Subcutaneous adipose tissue (tissue), 4 donors: ENCODE results near the gene EEF2. TPM values are rescaled to one million over a fixed set of nuclear protein-coding genes. Genes with fewer than 3 reads are reported as not detected.

Experiments used
- total RNA-seq, 4 donors: library from RNA; depleted of rRNA; stranded (reverse); fragments of >200 nt; gene quantifications; one replicate each; pipeline ENCODE4 v1.1.0, GENCODE V29; 2016
- TF ChIP-seq, protein P1 (sequence below): fragments of 450-650 bp; IDR thresholded peaks from one replicate; pipeline ENCODE4 v1.5.1; 2016; ENCODE audit warnings: low read depth, mild to moderate bottlenecking, control low read depth, antibody characterized with exemption, moderate library complexity

Gene EEF2
- total RNA-seq, 4 donors from 2014 or later = 784 to 3,342 (median 1,545) TPM

DNA sequence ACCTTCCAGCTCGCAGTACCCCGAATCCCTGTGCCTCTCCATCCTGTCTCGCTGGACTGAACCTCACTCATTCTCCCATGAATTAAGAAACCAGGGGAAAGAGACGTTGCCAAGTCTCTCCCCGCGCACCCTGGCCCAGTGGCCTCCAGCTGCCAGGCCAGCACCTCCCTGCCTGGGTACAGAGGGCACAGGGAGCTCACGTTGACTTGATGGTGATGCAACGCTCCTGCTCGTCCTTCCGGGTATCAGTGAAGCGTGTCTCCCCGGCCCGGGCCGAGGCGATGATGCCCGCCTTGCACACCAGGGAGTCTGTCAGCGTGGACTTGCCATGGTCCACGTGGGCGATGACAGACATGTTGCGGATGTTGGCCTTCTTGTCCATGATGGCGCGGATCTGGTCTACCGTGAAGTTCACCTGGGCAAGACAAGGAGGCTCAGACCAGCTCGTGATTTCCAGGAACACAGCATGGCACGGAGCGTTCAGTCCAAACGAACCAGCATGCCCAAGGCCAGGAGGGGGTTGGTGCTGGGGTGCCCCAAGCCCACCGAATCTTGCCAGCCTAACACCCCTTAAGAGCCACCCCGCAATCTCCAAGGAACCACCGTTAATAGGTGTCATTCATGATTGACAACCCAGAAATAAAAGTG, 1.2 kb downstream of the EEF2 start:
- TF ChIP-seq, protein P1, sequence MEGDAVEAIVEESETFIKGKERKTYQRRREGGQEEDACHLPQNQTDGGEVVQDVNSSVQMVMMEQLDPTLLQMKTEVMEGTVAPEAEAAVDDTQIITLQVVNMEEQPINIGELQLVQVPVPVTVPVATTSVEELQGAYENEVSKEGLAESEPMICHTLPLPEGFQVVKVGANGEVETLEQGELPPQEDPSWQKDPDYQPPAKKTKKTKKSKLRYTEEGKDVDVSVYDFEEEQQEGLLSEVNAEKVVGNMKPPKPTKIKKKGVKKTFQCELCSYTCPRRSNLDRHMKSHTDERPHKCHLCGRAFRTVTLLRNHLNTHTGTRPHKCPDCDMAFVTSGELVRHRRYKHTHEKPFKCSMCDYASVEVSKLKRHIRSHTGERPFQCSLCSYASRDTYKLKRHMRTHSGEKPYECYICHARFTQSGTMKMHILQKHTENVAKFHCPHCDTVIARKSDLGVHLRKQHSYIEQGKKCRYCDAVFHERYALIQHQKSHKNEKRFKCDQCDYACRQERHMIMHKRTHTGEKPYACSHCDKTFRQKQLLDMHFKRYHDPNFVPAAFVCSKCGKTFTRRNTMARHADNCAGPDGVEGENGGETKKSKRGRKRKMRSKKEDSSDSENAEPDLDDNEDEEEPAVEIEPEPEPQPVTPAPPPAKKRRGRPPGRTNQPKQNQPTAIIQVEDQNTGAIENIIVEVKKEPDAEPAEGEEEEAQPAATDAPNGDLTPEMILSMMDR = no peak

DNA sequence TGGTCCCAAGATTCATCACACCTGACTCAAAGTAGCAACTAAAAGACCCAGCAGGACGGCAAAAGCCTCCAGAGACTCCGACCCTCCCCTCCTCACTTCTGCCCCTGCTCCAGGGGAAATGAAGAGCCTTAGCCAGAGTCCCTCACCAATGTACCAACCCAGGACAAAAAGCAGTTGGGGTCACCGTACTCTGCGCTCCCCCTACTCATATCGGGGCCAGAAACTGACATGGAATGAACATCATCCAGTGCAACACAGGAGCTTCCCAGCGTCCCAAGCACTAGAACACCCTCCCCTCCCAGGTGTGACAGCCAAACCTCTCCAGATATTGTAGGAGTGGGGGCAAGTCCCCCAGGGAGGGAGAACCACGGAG, 1.7 kb downstream of the EEF2 start:
- TF ChIP-seq, protein P1 = no peak

DNA sequence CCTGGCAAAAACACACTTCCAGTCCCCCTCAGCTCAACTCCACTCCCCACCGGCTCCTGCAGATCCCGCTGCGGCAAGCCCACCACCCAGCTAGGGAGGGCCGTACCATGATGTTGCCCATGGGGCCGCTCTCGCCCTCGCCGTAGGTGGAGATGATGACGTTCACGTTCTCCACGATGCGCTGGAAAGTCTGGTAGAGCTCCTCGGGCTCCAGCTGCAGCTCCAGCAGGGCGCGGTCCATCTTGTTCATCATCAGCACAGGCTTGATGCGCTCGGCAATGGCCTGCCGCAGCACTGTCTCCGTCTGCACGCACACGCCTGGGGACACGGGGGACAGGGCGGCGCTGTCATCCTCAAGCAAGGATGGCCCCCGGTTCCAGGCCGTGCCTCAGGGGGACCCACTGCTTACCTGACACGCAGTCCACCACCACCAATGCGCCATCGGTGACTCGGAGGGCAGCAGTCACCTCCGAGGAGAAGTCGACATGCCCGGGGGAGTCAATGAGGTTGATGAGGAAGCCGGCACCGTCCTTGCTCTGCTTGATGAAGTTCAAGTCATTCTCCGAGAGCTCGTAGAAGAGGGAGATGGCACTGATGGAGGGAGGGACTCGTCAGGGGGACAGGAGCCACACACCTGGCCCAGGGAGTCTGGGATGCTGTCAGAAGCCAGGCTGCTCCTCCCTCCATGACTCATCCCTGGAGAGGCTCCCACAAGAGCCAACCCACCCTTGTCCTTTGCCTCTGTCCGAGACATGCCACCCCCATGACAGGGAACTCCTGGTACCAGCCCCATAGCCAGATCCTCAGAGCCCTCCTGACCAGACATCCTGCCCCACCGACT, 2.3 kb downstream of the EEF2 start:
- TF ChIP-seq, protein P1 = no peak

DNA sequence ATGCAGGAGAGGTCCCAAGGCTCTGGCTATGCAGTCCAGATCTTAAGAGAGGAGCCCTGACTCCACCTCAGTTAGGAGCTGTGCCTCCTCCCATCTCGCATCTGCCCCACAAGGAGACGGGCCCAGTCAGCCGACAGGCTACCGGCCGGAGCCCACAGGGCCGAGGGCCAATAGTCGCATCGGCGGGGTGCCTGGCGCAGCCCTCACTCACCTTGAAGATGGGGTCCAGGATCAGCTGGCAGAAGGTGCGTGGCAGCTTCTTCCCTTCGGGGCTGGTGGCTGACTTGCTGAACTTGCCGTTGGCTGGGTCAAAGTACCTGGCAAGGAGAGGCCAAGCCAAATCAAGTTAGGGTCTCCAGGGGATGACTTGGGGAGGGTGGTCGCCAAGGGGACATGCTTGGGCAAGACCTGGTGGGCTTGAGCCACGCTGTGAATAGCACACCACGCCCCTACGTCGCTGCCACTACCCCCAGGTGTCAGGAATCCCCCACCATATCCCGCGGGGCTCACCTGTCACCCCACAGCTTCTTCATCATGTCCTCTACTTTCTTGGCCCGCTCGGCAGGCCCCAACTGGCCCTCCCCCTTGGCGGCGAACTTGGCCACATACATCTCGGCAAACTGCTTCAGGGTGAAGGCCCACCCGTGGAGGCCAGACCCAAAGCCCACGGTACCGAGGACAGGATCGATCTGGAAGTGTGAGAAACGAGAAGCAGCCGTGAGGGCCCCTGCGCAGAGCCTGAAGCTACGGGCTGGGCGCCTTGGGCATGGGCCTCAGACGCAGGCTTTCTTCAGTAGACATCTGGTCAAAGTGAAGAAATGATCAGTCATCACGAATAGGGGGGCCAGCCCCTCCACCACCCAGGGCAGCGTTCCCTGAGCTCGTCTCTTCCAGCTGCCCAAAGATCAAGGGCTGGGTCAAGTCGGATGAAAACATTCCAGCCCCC, 3.3 kb downstream of the EEF2 start:
- TF ChIP-seq, protein P1 = no peak

DNA sequence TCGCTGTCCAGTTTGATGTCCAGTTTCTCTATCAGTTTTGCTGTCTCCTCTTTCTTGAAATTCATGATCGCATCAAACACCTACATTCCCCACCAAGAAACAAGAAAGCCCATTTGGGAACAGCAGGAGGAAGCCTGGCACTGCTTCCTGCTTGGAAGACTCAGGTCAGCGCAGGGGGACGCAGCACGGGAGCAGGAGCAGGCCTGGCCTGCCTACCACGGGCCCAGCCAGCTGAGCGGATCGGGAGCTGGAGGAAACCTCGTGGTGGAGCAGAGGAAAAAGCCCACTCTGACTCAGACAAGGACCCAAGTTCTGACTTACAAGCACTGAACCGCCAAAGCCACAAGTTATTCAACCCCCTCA, 3.9 kb downstream of the EEF2 start:
- TF ChIP-seq, protein P1 = no peak

DNA sequence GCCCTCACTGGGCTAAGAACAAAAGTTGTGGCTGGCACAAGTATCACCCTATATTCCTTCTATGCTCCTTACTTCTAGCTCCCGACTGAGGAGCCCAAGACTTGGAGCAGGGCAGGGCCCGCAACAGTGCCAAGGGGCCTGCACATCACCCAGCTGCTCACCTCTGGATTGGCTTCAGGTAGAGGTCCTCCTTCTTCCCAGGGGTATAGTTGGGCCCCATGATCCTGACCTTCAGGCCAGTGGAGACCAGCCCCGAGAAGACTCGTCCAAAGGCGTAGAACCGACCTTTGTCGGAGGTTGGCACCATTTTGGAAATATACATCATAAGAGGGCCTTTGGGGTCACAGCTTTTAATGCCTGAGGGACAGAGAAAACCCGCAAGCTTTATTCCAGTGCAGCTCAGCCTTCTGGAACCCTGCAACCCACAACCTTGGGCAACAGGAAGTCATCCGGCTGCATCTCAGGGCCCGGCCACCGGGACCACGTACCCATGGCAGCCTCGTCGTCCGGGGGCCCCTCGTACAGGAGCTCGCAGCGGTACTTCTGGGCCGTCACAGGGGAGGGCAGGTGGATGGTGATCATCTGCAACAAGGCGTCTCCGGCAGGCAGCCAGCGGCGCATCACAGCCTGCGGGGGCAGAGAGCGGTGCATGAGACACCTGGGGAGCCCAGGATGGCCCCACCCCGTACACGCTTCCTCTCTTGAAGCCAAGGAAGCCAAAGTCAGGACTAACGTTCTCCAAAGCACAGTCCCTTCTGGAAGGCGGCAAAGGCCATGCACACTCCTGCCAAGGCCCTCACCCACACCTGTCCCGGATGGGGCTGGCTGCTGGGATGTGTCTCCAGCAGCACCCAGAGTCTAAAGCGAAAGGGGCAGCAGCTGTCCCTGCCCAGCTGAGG, 4.7 kb downstream of the EEF2 start:
- TF ChIP-seq, protein P1 = no peak
